PFSK-1 (cell line): ENCODE results near the gene SLC1A2.

ENCODE experiments used
- POLR2AphosphoS5 ChIP-seq: IDR thresholded peaks from 2 replicates; pipeline ENCODE4 v1.6.1; 2012; ENCODE audit warnings: low read depth, mild to moderate bottlenecking, control low read depth, low read length, moderate library complexity
- SIN3A ChIP-seq: IDR thresholded peaks from 2 replicates; pipeline ENCODE4 v1.6.1; 2012; ENCODE audit warnings: mild to moderate bottlenecking, low read length, moderate library complexity, borderline replicate concordance; ENCODE audit not compliant: insufficient read depth
- TAF1 ChIP-seq: IDR thresholded peaks from 2 replicates; pipeline ENCODE4 v1.6.1; 2012; ENCODE audit warnings: low read length, control low read depth, borderline replicate concordance; ENCODE audit not compliant: insufficient read depth
- TF ChIP-seq, protein P1 (sequence below), 2 experiments: IDR thresholded peaks; 2 replicates each; pipeline versions ENCODE4 v1.6.1 to v1.8.0; 2011 to 2012; ENCODE audit warnings: low read depth in 2 of 2, low read length in 2 of 2, control low read depth in 1 of 2, inconsistent platforms in 1 of 2, mild to moderate bottlenecking in 1 of 2, moderate library complexity in 1 of 2; ENCODE audit not compliant: insufficient read depth in 1 of 2

DNA sequence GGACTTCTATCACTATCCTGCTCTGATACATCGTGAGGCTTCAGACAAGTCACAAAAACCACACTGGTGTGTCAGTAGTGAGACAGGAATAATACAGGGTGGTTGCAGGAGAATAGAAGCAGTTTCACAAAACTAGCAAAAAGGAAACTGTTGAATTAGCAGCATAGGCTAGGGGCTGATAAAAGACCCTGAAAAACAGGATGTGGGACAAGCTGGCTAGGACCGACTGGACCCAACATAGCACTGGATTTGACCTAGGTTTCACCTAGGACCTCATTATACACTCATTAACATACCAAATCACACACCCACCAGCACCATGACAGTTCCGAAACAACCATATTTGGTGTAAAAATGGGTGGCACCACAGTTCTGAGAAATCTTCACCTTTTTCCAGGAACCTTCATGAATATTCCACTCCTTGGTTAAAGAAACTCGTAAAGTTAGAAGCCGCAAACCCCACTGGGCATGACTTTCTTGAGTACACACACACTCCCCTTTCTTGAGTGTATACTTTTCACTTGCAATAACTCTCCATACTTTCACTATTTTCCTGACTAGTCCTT, 76.2 kb downstream of the SLC1A2 start:
- TF ChIP-seq POLR2AphosphoS5: no peak
- TF ChIP-seq, protein P1, sequence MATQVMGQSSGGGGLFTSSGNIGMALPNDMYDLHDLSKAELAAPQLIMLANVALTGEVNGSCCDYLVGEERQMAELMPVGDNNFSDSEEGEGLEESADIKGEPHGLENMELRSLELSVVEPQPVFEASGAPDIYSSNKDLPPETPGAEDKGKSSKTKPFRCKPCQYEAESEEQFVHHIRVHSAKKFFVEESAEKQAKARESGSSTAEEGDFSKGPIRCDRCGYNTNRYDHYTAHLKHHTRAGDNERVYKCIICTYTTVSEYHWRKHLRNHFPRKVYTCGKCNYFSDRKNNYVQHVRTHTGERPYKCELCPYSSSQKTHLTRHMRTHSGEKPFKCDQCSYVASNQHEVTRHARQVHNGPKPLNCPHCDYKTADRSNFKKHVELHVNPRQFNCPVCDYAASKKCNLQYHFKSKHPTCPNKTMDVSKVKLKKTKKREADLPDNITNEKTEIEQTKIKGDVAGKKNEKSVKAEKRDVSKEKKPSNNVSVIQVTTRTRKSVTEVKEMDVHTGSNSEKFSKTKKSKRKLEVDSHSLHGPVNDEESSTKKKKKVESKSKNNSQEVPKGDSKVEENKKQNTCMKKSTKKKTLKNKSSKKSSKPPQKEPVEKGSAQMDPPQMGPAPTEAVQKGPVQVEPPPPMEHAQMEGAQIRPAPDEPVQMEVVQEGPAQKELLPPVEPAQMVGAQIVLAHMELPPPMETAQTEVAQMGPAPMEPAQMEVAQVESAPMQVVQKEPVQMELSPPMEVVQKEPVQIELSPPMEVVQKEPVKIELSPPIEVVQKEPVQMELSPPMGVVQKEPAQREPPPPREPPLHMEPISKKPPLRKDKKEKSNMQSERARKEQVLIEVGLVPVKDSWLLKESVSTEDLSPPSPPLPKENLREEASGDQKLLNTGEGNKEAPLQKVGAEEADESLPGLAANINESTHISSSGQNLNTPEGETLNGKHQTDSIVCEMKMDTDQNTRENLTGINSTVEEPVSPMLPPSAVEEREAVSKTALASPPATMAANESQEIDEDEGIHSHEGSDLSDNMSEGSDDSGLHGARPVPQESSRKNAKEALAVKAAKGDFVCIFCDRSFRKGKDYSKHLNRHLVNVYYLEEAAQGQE (IDR thresholded peaks at IDR 0.05; ENCODE audit: insufficient read depth in 1 of 2, low read depth in 2 of 2, low read length in 2 of 2): no peak
- no peak for TF ChIP-seq TAF1
- no peak for TF ChIP-seq SIN3A
